Right lung (tissue), 5 donors: Measurements from ENCODE around the gene UNC93A. TPM values are rescaled to one million over a fixed set of nuclear protein-coding genes. Genes with fewer than 3 reads are reported as not detected.

Experiments used
- DNase-seq, 2 donors: peaks; one replicate each; pipeline ENCODE4 v3.0.0-alpha.2; 2013
- polyA plus RNA-seq, 5 donors: library from polyadenylated mRNA; unstranded; fragments of 120-200 nt; gene quantifications; one replicate each; pipeline versions ENCODE4 v1.2.1 to v1.2.3, GENCODE V29; 2013; ENCODE audit warnings: inconsistent platforms in 1 of 5, low replicate concordance in 1 of 5; ENCODE audit not compliant: insufficient read length in 5 of 5, insufficient read depth in 1 of 5

The UNC93A gene
- polyA plus RNA-seq, 5 donors = 0.05 to 0.13 TPM; not detected in 3

GRCh38 chr6:167293088-167293589 is 2.0 kb downstream of the UNC93A start:
- DNase-seq = no peak

DNA sequence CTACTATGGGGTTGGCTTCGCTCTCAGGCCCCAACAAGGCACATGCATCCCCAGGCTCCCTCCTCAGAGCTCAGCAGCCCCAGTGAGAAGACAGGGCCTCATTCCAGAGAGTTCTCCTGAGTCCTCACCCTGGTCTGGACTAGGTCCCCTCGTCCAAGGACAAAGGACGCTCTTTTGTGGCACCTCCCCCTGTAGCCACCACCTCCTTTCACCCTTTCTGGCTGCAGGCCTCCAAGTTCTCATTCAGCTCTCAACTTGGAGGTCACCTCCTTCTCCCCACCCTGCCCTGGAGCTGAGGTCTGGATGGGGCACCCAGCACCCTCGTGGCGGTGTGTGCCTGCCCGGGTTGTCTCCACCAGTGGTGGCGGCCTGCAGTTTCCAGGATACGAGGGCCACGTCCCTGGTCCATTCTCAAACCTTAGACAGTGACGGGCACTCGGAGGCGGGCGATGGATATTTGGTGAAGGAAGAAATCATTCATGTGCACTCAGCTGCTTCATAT is 2.5 kb downstream of the UNC93A start:
- no peak for DNase-seq

DNA sequence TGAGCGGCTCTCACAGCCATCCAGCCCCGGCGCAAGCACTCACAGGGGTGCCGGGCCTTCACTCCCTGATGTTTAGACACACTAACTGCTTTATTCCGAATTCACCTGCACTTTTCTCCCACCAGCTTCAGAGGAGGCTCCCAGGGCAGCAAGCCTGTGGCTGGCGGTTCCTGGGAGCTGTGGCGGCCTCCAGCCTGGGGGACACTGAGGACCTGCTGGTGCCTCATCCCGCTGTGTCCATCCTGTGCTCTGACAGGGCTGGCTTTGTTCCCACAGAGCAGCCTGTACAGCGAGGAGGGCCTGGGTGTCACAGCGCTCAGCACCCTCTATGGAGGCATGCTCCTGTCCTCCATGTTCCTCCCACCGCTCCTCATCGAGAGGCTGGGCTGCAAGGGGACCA is 3.1 kb downstream of the UNC93A start:
- DNase-seq = no peak

DNA sequence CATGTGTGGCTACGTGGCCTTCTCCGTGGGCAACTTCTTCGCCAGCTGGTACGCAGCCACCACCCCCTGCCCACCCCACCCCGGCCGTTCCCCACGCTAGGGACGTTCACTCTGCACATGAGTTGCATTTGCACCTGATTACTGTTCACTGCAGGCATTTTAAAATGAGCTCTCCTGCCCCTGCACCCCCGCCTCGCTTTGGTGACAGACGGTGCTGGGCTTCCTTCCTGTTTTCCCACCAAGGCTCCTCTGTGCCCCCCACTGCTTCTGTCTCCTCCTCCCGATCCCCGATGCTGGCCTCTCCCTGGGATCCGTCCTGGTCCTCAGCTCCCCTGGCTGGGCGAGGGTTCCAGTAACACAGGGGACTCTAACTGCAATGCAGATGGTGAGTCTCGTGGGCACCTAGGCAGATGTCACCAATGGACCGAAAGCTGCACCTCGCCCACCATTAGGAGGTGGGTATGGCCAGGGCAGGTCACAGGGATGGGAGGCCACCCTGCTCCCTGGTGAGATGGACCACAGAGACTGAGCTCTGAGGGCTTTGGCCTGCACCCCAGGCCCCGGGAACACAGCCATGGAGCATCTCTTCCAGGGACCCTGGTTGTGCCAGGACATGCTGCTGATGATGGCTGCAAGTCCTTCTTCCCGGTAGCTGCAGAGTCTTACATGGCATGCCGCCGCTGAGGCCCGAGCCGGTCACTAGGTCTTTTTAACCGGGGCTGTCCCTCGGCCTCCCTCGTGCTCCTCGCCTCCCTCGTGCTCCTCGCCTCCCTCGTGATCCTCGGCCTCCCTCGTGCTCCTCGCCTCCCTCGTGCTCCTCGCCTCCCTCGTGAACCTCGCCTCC is 3.8 kb downstream of the UNC93A start:
- DNase-seq = no peak

- DNase-seq = no peak
Observed at GRCh38 chr6:167295495-167296292, 4.6 kb downstream of the UNC93A start.

DNA sequence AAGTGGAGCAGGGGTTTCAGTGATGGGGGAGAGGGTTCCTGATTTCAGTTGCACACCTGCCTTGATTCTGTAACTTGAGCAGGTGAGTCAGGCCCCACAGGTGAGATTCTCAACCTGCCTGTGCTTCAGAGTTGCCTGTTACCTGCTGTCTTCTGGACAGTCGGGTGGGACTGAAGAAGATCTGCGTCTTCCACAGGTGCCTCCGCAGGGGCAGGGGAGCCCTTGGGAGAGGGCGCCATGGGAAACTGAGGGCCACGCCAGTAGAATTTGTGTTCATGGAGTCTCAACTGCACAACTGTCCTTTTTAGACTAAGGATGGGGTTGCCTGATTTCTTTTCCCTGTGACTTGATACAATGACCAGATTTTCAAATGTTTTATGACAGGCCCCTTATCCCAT is 5.2 kb downstream of the UNC93A start:
- DNase-seq = no peak

DNA sequence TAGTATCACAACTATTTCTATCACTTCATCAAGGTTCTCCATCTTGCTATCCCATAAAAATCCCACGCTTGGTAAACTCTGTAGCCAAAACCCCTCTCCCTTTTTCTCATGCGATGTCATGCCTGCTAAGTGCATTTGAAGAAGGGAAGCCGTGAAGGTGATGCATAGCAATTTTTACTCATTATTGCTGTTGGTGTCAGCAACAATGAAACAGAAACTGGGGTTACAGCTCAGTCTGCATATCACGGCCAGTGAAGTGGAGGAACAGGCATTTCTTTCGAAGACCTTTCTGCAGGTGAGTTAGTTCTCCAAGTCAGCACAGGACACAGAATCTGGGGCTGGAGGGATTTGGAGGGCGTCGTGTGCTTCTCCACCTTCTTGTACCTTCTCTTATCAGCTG is 5.8 kb downstream of the UNC93A start:
- DNase-seq = no peak

- no peak for DNase-seq
Observed at GRCh38 chr6:167298127-167298526, 7.0 kb downstream of the UNC93A start.

DNA sequence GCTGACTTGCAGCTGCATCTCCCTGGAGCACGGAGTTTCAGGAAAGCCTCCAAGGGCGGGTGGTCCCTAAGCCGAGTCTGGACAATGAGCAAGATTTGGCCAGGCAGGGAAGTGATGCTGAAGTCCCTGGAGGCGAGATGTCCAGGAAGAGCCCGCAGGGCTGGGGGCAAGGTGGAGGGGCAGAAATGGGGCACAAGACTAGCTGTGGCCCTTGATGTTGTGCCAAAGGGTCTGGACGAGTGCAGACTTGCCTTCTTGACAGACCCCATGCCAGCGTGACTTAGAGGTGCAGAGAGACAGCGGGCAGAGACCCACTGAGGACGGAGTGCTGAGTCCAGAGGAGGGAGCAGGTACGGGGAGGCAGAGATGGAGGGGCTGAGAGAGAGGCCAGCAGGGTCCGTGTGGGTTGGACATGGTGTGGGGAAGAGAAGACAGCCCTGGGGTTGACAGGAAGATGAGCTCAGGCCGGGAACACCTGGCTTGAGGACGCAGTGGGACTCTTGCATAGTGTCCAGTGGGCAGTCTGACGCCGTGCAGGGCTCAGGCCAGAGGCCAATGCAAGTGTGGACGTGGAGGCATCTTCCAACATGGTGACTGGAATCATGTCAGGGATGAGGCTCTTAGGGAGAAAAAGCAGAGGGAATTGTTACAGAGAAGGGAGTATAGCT is 8.7 kb downstream of the UNC93A start:
- no peak for DNase-seq

DNA sequence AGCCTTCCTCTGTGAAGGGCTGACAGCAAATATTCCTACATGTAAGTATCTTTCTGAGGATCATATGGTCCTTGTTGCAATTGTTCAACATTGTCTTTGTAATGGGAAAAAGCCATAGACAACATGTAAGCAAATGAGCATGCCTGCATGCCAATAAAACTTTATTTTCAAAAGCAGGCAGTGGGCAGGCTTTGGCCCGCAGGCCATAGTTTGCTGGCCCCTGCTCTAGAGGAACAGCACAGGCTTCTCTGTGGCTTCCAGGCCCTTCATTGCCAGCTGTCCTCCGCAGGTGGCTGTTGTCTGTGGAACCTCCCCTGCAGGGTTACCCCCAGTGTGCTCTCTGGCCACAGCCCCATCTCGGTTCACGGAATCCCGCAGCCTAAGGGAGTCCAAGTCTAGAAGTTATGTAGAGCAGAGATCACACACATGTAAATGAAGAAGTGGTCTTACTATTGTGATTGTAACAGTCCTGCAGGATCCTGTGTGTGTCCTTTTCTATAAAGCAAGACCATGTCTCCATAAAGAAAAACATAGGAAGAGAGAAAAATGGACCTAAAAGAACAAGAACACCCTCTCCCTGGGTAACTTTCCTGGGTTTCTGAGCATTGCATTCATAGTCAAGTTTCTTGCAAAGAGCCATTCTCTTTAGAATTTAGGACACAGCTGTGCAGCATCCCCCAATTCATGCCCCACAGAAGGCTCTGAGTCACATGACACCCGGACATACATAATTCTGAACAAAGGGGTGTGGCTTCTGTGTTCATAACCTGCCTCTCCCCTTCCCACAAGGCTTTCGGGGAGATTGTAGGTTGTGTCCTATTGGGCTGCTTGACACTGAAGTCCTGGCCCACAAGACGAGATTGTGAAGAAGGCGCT is 10.0 kb downstream of the UNC93A start:
- no peak for DNase-seq

- no peak for DNase-seq
Observed at GRCh38 chr6:167302074-167302473, 11.0 kb downstream of the UNC93A start.

DNA sequence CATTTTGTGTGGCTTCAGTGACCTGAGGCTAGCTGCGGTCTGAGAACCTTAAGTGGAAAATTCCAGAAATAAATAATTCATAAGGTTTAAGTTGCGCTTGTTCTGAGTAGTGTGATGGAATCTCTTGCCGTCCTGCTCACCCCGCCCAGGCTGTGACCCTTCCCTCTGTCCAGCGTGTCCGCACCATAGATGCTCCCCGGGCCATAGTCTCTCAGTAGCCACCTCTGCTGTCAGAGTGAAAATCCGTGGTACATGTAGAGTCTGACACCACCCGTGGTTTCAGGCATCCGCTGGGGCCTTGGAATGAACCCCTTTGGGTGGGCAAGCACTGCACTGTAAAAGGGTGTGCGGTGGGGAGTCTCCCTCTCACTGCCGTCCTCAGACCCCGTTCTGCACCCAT is 11.7 kb downstream of the UNC93A start:
- DNase-seq = no peak

DNA sequence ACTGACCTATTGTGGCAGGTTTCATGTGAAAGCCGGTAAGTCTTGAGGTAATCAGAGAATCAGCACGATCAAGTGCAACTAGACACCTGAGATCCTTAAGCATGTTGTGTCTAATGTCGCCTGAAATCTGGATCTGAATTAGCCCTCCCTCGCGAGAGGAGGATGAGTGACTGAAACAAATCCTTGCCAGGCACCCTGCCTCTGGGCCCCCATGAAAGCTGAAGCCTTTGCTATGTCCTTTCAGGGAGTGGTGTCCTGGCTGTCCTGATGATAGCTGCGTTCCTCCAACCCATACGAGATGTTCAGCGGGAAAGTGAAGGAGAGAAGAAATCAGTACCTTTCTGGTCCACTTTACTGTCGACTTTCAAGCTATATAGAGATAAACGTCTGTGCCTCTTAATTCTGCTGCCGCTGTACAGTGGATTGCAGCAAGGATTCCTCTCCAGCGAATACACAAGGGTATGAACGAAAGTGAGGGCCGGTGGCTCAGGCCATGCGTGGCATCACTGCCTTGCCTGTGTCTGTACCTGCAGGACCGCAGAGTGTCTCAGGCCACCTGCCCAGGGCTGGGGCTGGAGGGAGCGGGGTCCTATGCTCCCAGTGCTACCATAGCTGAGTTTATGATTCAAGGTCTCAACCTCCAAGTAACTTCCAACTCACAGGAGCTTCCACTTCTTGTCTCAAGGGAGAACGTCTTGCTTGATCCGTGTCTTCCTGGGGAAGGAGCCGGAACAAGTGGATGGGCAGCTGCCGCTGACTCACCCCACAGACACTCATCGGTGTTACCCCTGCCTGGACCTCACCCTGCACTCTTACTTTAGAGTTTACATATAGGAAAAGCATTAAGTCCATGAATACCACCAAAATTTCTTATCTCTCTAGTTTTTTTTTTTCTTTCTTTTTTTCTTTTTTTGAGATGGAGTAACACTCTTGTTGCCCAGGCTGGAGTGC is 12.8 kb downstream of the UNC93A start:
- DNase-seq = no peak

DNA sequence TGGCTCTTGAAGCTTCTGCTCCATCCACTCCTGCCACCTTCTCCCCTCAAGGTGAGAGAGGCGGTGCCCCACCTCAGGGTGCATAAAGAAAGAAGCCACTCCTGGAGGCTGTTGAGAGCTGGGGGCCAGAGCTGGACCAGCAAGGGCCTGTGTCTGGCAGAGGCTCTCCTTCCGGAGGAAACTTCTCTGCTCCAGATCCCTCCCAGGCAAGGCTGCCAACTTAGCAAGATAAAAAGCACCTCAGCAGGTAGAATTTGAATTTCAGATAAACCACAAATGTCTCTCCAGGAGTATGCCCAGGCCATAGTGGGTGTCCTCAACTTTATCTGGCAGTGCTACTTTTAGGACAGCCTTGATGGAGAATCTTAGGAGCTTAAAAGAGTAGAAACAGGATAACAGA is 13.8 kb downstream of the UNC93A start:
- no peak for DNase-seq

DNA sequence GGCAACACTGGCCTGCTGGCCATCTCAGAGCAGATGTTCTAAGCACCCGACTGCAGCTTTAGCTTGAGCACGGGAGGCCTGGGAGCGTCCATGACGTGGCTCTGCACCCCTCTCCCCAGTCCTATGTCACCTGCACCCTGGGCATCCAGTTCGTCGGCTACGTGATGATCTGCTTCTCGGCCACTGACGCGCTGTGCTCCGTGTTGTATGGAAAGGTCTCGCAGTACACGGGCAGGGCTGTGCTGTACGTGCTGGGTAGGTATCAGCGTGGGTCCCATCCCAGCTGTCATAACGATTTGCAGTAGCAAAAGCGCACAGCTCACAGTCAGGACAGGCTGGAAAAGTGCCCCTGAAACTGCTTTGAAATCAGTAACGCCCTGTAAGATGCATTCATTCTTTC is 14.7 kb downstream of the UNC93A start:
- no peak for DNase-seq

- no peak for DNase-seq
Observed at GRCh38 chr6:167306401-167306998, 15.4 kb downstream of the UNC93A start.

- DNase-seq = no peak
Observed at GRCh38 chr6:167307342-167307955, 16.3 kb downstream of the UNC93A start.

GRCh38 chr6:167308207-167308606 is 17.1 kb downstream of the UNC93A start:
- no peak for DNase-seq
